KBM-7 (cell line): ENCODE results near the gene FLG.
"Not testable (repeated sequence)": the region's sequence is repeated elsewhere in the genome, so short reads cannot be mapped to it uniquely, and the experiment has no call there.

Experiments
- DNase-seq: peaks from one replicate; pipeline ENCODE4 v3.0.0-alpha.2; 2015
- in situ Hi-C: fragments of 300-500 bp; cut with MboI; formaldehyde crosslinking; loops from 2 replicates; pipeline ENCODE4 v1.14.3; 2020; ENCODE audit warnings: low sequenced_read_pairs, low pct_unique_long_range_greater_than_20kb, mixed read lengths

The FLG gene

DNA sequence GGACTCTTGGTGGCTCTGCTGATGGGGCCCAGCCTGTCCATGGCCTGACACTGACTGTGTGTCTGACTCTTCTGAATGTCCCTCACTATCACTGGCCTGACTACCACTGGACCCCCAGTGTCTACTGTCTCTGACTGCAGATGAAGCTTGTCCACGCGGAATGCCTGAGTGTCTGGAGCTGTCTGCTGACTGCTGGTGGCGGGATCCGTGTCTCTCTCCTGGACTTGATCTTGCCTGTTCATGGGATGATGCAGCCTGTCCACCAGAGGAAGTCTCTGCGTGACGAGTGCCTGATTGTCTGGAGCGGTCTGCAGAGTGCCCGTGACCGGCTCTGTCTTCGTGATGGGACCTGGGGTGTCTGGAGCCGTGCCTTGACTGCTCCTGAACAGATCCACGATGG lies 20.3 kb downstream of the FLG start:
- in situ Hi-C loops: not testable (repeated sequence)

DNA sequence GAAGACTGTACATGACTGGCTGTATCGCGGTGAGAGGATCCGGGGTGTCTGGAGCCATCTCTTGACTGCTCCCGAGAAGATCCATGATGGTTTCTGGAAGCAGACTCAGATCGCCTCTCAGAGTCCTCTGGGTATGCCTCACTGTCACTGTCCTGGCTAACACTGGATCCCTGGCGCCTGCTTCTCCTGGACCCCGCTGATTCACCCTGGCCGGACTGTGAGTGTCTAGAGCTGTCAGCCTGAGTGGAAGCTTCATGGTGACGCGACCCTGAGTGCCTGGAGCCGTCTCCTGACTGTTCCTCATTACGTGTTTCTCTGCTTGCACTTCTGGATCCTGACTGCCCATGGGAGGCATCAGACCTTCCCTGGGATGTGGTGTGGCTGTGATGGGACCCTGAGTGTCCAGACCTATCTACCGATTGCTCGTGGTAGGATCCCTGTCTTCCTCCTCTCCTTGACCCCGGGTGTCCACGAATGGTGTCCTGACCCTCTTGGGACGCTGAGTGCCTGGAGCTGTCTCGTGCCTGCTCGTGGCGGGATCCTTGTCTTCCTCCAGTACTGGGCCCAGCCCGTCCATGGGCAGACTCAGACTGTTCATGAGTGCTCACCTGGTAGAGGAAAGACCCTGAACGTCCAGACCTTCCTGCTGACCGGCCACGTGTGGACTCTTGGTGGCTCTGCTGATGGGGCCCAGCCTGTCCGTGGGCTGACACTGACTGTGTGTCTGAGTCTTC lies 21.7 kb downstream of the FLG start:
- in situ Hi-C loops, DNase-seq: not testable (repeated sequence)

More for the DNA sequence above, 20.3 kb downstream of the FLG start:
- not testable (repeated sequence) for DNase-seq

DNA sequence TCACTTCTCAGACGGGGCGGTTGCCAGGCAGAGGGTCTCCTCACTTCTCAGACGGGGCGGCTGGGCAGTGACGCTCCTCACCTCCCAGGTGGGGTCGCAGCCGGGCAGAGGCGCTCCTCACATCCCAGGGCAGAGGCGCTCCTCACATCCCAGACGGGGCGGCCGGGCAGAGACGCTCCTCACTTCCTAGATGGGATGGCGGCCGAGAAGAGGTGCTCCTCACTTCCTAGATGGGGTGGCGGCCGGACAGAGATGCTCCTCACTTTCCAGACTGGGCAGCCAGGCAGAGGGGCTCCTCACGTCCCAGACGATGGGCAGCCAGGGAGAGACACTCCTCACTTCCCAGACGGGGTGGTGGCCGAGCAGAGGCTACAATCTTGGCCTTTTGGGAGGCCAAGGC lies 68.6 kb downstream of the FLG start:
- in situ Hi-C loops, DNase-seq: not testable (repeated sequence)
